Middle frontal gyrus (tissue), 1 donor: Measurements from ENCODE around the gene SLC25A34.

Experiments
- DNase-seq: peaks from one replicate; pipeline ENCODE4 v3.0.0-alpha.2; 2015; ENCODE audit warnings: low spot score; ENCODE audit errors: extremely low spot score

The SLC25A34 gene

GRCh38 chr1:15714406-15715136 lies 21.5 kb upstream of the SLC25A34 start:
- DNase-seq = peak; percentile 31

GRCh38 chr1:15717418-15718125 lies 18.5 kb upstream of the SLC25A34 start:
- no peak for DNase-seq

GRCh38 chr1:15718199-15718601 lies 17.9 kb upstream of the SLC25A34 start:
- DNase-seq = no peak

- no peak for DNase-seq
Measured at GRCh38 chr1:15719381-15720120, 16.5 kb upstream of the SLC25A34 start.

GRCh38 chr1:15720861-15721260 lies 15.2 kb upstream of the SLC25A34 start:
- no peak for DNase-seq

- DNase-seq = no peak
Measured at GRCh38 chr1:15722411-15722810, 13.6 kb upstream of the SLC25A34 start.

GRCh38 chr1:15722836-15723532 lies 13.1 kb upstream of the SLC25A34 start:
- no peak for DNase-seq

- DNase-seq = no peak
Measured at GRCh38 chr1:15723631-15724246, 12.3 kb upstream of the SLC25A34 start.

- DNase-seq = no peak
Measured at GRCh38 chr1:15724949-15725880, 10.8 kb upstream of the SLC25A34 start.

- DNase-seq = no peak
Measured at GRCh38 chr1:15726508-15726907, 9.6 kb upstream of the SLC25A34 start.

- DNase-seq = no peak
Measured at GRCh38 chr1:15727021-15727420, 9.0 kb upstream of the SLC25A34 start.

- no peak for DNase-seq
Measured at GRCh38 chr1:15727424-15727823, 8.6 kb upstream of the SLC25A34 start.

GRCh38 chr1:15727866-15728534 lies 8.1 kb upstream of the SLC25A34 start:
- no peak for DNase-seq

- no peak for DNase-seq
Measured at GRCh38 chr1:15728937-15729657, 7.0 kb upstream of the SLC25A34 start.

GRCh38 chr1:15730423-15730822 lies 5.6 kb upstream of the SLC25A34 start:
- no peak for DNase-seq

GRCh38 chr1:15730936-15731335 lies 5.1 kb upstream of the SLC25A34 start:
- no peak for DNase-seq

GRCh38 chr1:15731735-15732685 lies 4.0 kb upstream of the SLC25A34 start:
- no peak for DNase-seq

- DNase-seq = no peak
Measured at GRCh38 chr1:15732686-15733081, 3.4 kb upstream of the SLC25A34 start.
